ENCODE measurements around the gene ERI2. TPM values are rescaled to one million over a fixed set of nuclear protein-coding genes. Genes with fewer than 3 reads are reported as not detected.
A peak's percentile ranks its signal among the peaks of the same experiment; 100 is the strongest.
"Not testable (repeated sequence)": the region's sequence is repeated elsewhere in the genome, so short reads cannot be mapped to it uniquely, and the experiment has no call there.

ERI2 gene
- total and polyA plus RNA-seq, 10 donors = 2.5 to 15.3 (median 8.0) TPM

DNA sequence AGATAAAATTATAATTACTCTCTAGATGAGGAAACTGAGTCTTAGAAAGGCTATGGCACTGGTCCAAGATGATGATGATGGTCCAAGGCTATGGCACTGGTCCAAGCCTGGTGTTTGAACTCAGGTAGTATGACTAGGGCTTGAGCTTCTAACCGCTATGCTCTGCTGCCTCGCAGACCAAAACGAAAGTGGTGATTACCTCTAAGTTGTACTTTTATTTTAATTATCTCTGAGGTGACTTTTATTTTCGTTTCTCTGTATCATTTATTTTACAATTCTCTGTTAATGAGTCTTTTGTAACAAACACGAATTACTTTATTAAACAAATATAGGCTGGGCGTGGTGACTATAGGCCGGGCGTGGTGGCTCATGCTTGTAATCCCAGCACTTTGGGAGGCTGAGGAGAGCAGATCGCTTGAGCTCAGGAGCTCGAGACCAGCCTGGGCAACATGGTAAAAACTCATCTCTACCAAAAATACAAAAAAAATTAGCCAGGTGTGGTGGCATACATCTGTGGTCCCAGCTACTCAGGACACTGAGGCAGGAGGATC is 5.7 kb upstream of the ERI2 start:
- intact Hi-C loops (cut with DNase I; ENCODE audit: low total_unique reads) = no loop called here
- Histone ChIP-seq H3K4me1 (peaks cover 0 to 12% (median 9%) of the 10 kb centered on the region in 6 donors), H3K9me3 (no peaks in the 10 kb centered on the region), H3K4me3 (no peak overlapping the region), H3K27me3 (replicated peaks in 1 of 7) (no peaks in the 10 kb centered on the region), H3K36me3 (peaks cover 0 to 19% (median 0%) of the 10 kb centered on the region in 6 donors), H3K27ac (no peak overlapping the region)
- DNase-seq = no peak
- no peak for TF ChIP-seq POLR2A (IDR thresholded peaks at IDR 0.05)
- TF ChIP-seq, protein P1, sequence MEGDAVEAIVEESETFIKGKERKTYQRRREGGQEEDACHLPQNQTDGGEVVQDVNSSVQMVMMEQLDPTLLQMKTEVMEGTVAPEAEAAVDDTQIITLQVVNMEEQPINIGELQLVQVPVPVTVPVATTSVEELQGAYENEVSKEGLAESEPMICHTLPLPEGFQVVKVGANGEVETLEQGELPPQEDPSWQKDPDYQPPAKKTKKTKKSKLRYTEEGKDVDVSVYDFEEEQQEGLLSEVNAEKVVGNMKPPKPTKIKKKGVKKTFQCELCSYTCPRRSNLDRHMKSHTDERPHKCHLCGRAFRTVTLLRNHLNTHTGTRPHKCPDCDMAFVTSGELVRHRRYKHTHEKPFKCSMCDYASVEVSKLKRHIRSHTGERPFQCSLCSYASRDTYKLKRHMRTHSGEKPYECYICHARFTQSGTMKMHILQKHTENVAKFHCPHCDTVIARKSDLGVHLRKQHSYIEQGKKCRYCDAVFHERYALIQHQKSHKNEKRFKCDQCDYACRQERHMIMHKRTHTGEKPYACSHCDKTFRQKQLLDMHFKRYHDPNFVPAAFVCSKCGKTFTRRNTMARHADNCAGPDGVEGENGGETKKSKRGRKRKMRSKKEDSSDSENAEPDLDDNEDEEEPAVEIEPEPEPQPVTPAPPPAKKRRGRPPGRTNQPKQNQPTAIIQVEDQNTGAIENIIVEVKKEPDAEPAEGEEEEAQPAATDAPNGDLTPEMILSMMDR (IDR thresholded peaks at IDR 0.05 in 8 of 11, conservative IDR thresholded peaks at IDR 0.05 in 3 of 11) = no peak
- no peak for TF ChIP-seq POLR2AphosphoS5 (IDR thresholded peaks at IDR 0.05)
- WGBS, 5 donors = 93 to 97% (median 96%) methylated on average over 10 of the region's 10 CpGs

DNA sequence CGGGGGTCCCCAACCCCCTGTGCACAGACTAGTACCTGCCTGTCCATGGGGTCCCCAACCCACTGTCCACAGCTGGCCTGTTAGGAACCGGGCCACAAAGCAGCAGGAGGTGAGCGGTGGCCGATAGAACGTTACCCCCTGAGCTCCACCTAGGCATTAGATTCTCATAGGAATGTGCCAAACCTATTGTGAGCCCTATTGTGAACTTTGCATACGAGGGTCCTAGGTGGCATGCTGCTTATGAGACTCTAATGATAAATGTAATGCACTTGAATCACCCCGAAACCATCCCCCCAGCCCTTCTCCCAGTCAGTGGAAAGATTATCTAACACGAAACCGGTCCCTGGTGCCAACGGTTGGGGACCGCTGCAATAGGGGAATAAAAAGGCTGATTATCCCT is 1.6 kb upstream of the ERI2 start:
- H3K27ac ChIP-seq = no peak overlapping the region
- intact Hi-C loops (cut with DNase I; ENCODE audit: low total_unique reads) = no loop called here
- no peak for DNase-seq
- no peaks in the 10 kb centered on the region for H3K9me3 ChIP-seq
- no peak overlapping the region for H3K4me3 ChIP-seq
- WGBS, 5 donors = 87 to 95% (median 91%) methylated on average over 11 of the region's 11 CpGs
- H3K27me3 ChIP-seq (replicated peaks in 1 of 7) = no peaks in the 10 kb centered on the region
- H3K4me1 ChIP-seq = peaks cover 0 to 34% (median 22%) of the 10 kb centered on the region in 6 donors
- TF ChIP-seq POLR2A (IDR thresholded peaks at IDR 0.05) = no peak
- TF ChIP-seq, protein P1 (IDR thresholded peaks at IDR 0.05 in 8 of 11, conservative IDR thresholded peaks at IDR 0.05 in 3 of 11) = no peak
- TF ChIP-seq POLR2AphosphoS5 (IDR thresholded peaks at IDR 0.05) = no peak
- H3K36me3 ChIP-seq = no peaks in the 10 kb centered on the region

DNA sequence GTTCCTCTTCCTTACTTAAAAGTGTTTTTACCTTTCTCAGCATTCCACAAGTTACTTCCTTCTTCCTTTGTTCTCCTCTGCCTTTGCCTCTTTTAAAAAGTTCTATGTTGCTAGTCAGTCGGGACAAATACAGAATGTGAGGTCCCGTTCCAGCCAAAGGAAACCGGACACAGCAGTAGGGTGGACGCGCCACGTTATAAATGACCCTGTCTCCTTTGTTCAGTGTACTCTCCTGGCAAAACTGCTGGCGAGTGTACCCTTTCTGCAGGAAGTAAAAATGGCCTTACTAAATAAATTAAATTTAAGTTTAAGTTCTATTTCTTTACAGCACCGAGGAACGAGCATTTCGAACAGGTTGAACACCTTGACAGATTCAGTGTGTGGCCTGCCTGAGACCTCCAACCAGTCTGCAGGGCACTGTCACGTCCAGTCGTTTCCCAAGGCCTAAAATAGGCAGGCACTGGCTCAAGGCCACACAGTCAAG is 546 bp downstream of the ERI2 start:
- H3K4me1 ChIP-seq = peaks cover 0 to 34% (median 22%) of the 10 kb centered on the region in 6 donors
- H3K27ac ChIP-seq = peak overlapping the region; percentile 72 to 91 (median 88)
- intact Hi-C loops (cut with DNase I; ENCODE audit: low total_unique reads); H3K9me3 ChIP-seq; H3K27me3 ChIP-seq (replicated peaks in 1 of 7); DNase-seq: not testable (repeated sequence)
- peak overlapping the region; percentile 54 to 87 (median 74) for H3K4me3 ChIP-seq
- peaks cover 0 to 16% (median 0%) of the 10 kb centered on the region in 6 donors for H3K36me3 ChIP-seq
- 14 to 22% (median 16%) methylated on average over 12 of the region's 12 CpGs for WGBS, 5 donors

DNA sequence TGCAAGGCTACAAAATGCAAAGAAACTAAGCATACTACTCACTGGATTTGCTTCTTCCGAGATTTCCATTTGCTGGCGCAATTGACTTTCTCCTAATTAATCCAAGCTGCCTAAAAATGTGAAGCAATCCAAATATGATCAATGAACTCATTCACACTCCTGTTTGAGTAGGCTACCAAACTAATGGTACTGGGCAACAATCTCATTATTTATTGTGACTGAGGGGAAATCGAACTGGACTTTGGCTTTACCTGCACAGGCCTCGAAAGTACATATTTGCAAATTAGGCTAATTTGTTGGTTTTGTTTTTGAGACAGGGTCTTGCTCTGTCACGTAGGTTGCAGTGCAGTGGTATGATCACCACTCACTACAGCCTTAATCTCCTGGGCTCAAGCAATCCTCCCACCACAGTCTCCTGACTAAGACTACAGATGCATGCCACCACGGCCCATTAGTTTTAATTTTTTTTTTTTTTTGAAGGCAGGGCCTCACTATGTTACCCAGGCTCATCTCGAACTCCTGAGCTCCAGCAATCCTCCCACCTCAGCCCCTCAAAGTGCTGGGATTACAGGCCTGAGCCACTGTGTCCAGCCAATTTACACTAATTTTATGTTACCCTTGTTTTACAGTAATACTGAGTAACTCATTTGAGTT is 2.6 kb downstream of the ERI2 start:
- H3K36me3 ChIP-seq = peaks cover 0 to 22% (median under 1%) of the 10 kb centered on the region in 6 donors
- TF ChIP-seq POLR2A (IDR thresholded peaks at IDR 0.05) (no peak), POLR2AphosphoS5 (IDR thresholded peaks at IDR 0.05) (no peak)
- TF ChIP-seq, protein P1 (IDR thresholded peaks at IDR 0.05 in 8 of 11, conservative IDR thresholded peaks at IDR 0.05 in 3 of 11) = no peak
- 91 to 98% (median 94%) methylated on average over 7 of the region's 7 CpGs for WGBS, 5 donors
- no peak for DNase-seq
- intact Hi-C loops (cut with DNase I; ENCODE audit: low total_unique reads) = no loop called here
- peaks cover 0 to 34% (median 22%) of the 10 kb centered on the region in 6 donors for H3K4me1 ChIP-seq
- H3K9me3 ChIP-seq = no peaks in the 10 kb centered on the region
- no peak overlapping the region for H3K4me3 ChIP-seq
- no peaks in the 10 kb centered on the region for H3K27me3 ChIP-seq (replicated peaks in 1 of 7)
- H3K27ac ChIP-seq = no peak overlapping the region
